Caki2 (cell line): ENCODE data around the gene OR10R2. TPM values are rescaled to one million over a fixed set of nuclear protein-coding genes. Genes with fewer than 3 reads are reported as not detected.

Source experiments
- DNase-seq: peaks from one replicate; pipeline ENCODE4 v3.0.0-alpha.2; 2015; ENCODE audit warnings: low read depth
- in situ Hi-C: cut with HindIII; loops from 2 replicates; pipeline ENCODE4 v1.10.0; 2016; ENCODE audit warnings: low sequenced_read_pairs, low pct_unique_long_range_greater_than_20kb, mixed read lengths
- total RNA-seq: library from RNA; depleted of rRNA; stranded (reverse); fragments of >200 nt; shearing (Covaris generic); gene quantifications from 2 replicates; pipeline ENCODE4 v1.2.3, GENCODE V29; 2014; ENCODE audit warnings: low replicate concordance; rRNA removed

The OR10R2 gene
- total RNA-seq, 1 experiment from 2014 or later, result not detected

GRCh38 chr1:158520021-158520420 is 48.0 kb downstream of the OR10R2 start:
- in situ Hi-C loops, result no loop called here
- DNase-seq, result no peak

GRCh38 chr1:158520955-158521665 is 49.1 kb downstream of the OR10R2 start:
- in situ Hi-C loops, result no loop called here
- no peak for DNase-seq

GRCh38 chr1:158521666-158522058 is 49.6 kb downstream of the OR10R2 start:
- in situ Hi-C loops, result no loop called here
- no peak for DNase-seq

- DNase-seq, result peak; percentile 19
- in situ Hi-C loops, result no loop called here
Measured at GRCh38 chr1:158527190-158527815, 55.3 kb downstream of the OR10R2 start.

Other genes with a start within 250 kb of the OR10R2 start
- not detected in 2 replicates for gene CD1A, start 217.8 kb upstream of the OR10R2 start, total RNA-seq
- gene CD1C, start 182.3 kb upstream of the OR10R2 start, total RNA-seq, result not detected in 2 replicates
- gene CD1B, start 140.7 kb upstream of the OR10R2 start, total RNA-seq, result not detected in 2 replicates
- gene CD1E, start 118.3 kb upstream of the OR10R2 start, total RNA-seq, result not detected in 2 replicates
- gene OR10T2, start 72.8 kb upstream of the OR10R2 start, total RNA-seq, result not detected in 2 replicates
- gene OR10K2, start 46.0 kb upstream of the OR10R2 start, total RNA-seq, result not detected in 2 replicates
- not detected in 2 replicates for gene OR10K1, start 10.4 kb upstream of the OR10R2 start, total RNA-seq
- gene OR6Y1, start 82.2 kb downstream of the OR10R2 start, total RNA-seq, result not detected in 2 replicates
- not detected in 2 replicates for gene OR6P1, start 98.4 kb downstream of the OR10R2 start, total RNA-seq
- gene OR10X1, start 107.7 kb downstream of the OR10R2 start, total RNA-seq, result not detected in 2 replicates
- not detected in 2 replicates for gene OR10Z1, start 133.0 kb downstream of the OR10R2 start, total RNA-seq
- gene SPTA1, start 214.5 kb downstream of the OR10R2 start, total RNA-seq, result not detected in 2 replicates
- gene OR6K2, start 228.4 kb downstream of the OR10R2 start, total RNA-seq, result not detected in 2 replicates
- not detected in 2 replicates for gene OR6K3, start 248.5 kb downstream of the OR10R2 start, total RNA-seq